H1 (cell line): Measurements from ENCODE around the gene GOLGA6B. TPM values are rescaled to one million over a fixed set of nuclear protein-coding genes. Genes with fewer than 3 reads are reported as not detected.

Experiments used
- CTCF ChIA-PET: fragments of 300-600 bp; sonication (Branson Sonifier 250); formaldehyde crosslinking; loops from one replicate; lab custom pipeline; 2021; ENCODE audit not compliant: partially characterized antibody; lab: Charles Lee
- POLR2A ChIA-PET: fragments of 300-600 bp; sonication (Branson Sonifier 250); formaldehyde crosslinking; loops from one replicate; lab custom pipeline; 2021; ENCODE audit warnings: inconsistent platforms; ENCODE audit not compliant: partially characterized antibody; lab: Charles Lee
- DNase-seq, 2 experiments: peaks; one replicate each; pipeline versions ENCODE4 v3.0.0 to v3.0.0-alpha.2; 2010 to 2022; ENCODE audit warnings: low spot score in 2 of 2, low read depth in 1 of 2, mixed read lengths in 1 of 2
- FAIRE-seq: peaks from 2 replicates; lab custom pipeline; 2011; peaks lifted over from hg19 to GRCh38; lab: Jason Lieb, UNC
- H2AFZ ChIP-seq: 2 replicates; pipeline ENCODE4 v1.8.1; 2012; ENCODE audit warnings: low read length, inconsistent platforms
- H2AK5ac ChIP-seq: 2 replicates; pipeline ENCODE4 v1.6.1; 2013; ENCODE audit warnings: low read depth, low read length
- H2BK120ac ChIP-seq: replicated peaks from 2 replicates; pipeline ENCODE3; 2013; ENCODE audit warnings: low read depth, low read length, inconsistent platforms
- H2BK12ac ChIP-seq: 2 replicates; pipeline ENCODE4 v1.6.1; 2013; ENCODE audit warnings: low read depth, low read length
- H2BK15ac ChIP-seq: 2 replicates; pipeline ENCODE4 v1.6.1; 2013; ENCODE audit warnings: low read length
- H2BK20ac ChIP-seq: 2 replicates; pipeline ENCODE4 v1.6.1; 2013; ENCODE audit warnings: low read length
- H2BK5ac ChIP-seq: 2 replicates; pipeline ENCODE4 v1.6.1; 2013; ENCODE audit warnings: low read depth, low read length
- H3K14ac ChIP-seq: 2 replicates; pipeline ENCODE4 v1.6.1; 2013; ENCODE audit warnings: inconsistent platforms; ENCODE audit not compliant: insufficient read length
- H3K18ac ChIP-seq: 2 replicates; pipeline ENCODE4 v1.6.1; 2013; ENCODE audit warnings: low read length; ENCODE audit errors: extremely low read depth
- H3K23ac ChIP-seq: 2 replicates; pipeline ENCODE4 v1.6.1; 2013; ENCODE audit warnings: inconsistent platforms; ENCODE audit not compliant: insufficient read length
- H3K23me2 ChIP-seq: 2 replicates; pipeline ENCODE4 v1.6.1; 2013; ENCODE audit warnings: low read depth, low read length
- H3K27ac ChIP-seq: 2 replicates; pipeline ENCODE4 v1.6.1; 2011; ENCODE audit warnings: low read depth, low read length, inconsistent platforms
- H3K27me3 ChIP-seq, 4 experiments: replicated peaks in 1 of 4; 1 replicate in 1 of 4; 2 replicates in 3 of 4; pipeline versions ENCODE4 v1.6.1 to v1.8.1; 2011 to 2013; ENCODE audit warnings: low read length in 3 of 4, mild to moderate bottlenecking in 3 of 4, inconsistent platforms in 2 of 4, mixed read lengths in 2 of 4, moderate library complexity in 1 of 4; ENCODE audit not compliant: control insufficient read depth in 3 of 4, insufficient read depth in 3 of 4; ENCODE audit errors: extremely low read depth in 1 of 4
- H3K36me3 ChIP-seq, 4 experiments: 2 replicates each; pipeline versions ENCODE4 v1.6.1 to v1.8.1; 2011 to 2013; ENCODE audit warnings: mild to moderate bottlenecking in 4 of 4, low read length in 3 of 4, moderate library complexity in 2 of 4, control low read depth in 1 of 4, inconsistent platforms in 1 of 4; ENCODE audit not compliant: insufficient read depth in 4 of 4, control insufficient read depth in 2 of 4
- H3K4ac ChIP-seq: replicated peaks from 2 replicates; pipeline ENCODE3; 2013; ENCODE audit warnings: low read length, low read depth, mixed read lengths, inconsistent platforms; ENCODE audit not compliant: insufficient read length
- H3K4me1 ChIP-seq, 4 experiments: replicated peaks in 1 of 4; 1 replicate in 1 of 4; 2 replicates in 3 of 4; pipeline versions ENCODE4 v1.6.1 to v1.8.1; 2011 to 2013; ENCODE audit warnings: low read length in 3 of 4, inconsistent platforms in 2 of 4, mixed read lengths in 1 of 4; ENCODE audit not compliant: insufficient read depth in 4 of 4, control insufficient read depth in 3 of 4
- H3K4me2 ChIP-seq, 2 experiments: 2 replicates each; pipeline versions ENCODE4 v1.6.1 to v1.8.1; 2011 to 2013; ENCODE audit warnings: low read depth in 2 of 2, low read length in 2 of 2, control low read depth in 1 of 2, inconsistent platforms in 1 of 2, mild to moderate bottlenecking in 1 of 2; ENCODE audit not compliant: insufficient read depth in 1 of 2
- H3K4me3 ChIP-seq, 4 experiments: fragments of 200-600, 300-600 bp in 1 of 4; sonication (generic), shearing (Covaris generic), sonication (Bioruptor Twin) in 1 of 4; 2 replicates each; pipeline versions ENCODE4 v1.5.1 to v1.8.1; 2011 to 2016; ENCODE audit warnings: low read length in 4 of 4, low read depth in 3 of 4, control low read depth in 2 of 4, inconsistent platforms in 2 of 4, mild to moderate bottlenecking in 2 of 4, mixed read lengths in 1 of 4, moderate library complexity in 1 of 4; ENCODE audit not compliant: insufficient read depth in 2 of 4; ENCODE audit errors: extremely low read depth in 1 of 4
- H3K56ac ChIP-seq: replicated peaks from 2 replicates; pipeline ENCODE3; 2013; ENCODE audit warnings: low read depth, mild to moderate bottlenecking, mixed read lengths, low read length, inconsistent platforms; ENCODE audit not compliant: insufficient read length
- H3K79me1 ChIP-seq: 2 replicates; pipeline ENCODE4 v1.6.1; 2013; ENCODE audit warnings: low read depth, low read length, control low read depth
- H3K79me2 ChIP-seq, 2 experiments: 2 replicates each; pipeline versions ENCODE4 v1.6.1 to v1.8.1; 2012 to 2013; ENCODE audit warnings: low read length in 2 of 2, mild to moderate bottlenecking in 2 of 2, inconsistent platforms in 1 of 2; ENCODE audit not compliant: insufficient read depth in 2 of 2, control insufficient read depth in 1 of 2
- H3K9ac ChIP-seq, 4 experiments: replicated peaks in 1 of 4; 1 replicate in 1 of 4; 2 replicates in 3 of 4; pipeline versions ENCODE4 v1.6.1 to v1.8.1; 2011 to 2013; ENCODE audit warnings: low read depth in 3 of 4, low read length in 3 of 4, control low read depth in 2 of 4, mild to moderate bottlenecking in 2 of 4, moderate library complexity in 2 of 4, inconsistent platforms in 1 of 4; ENCODE audit errors: extremely low read depth in 1 of 4
- H3K9me3 ChIP-seq, 2 experiments: 2 replicates each; pipeline versions ENCODE4 v1.6.1 to v1.8.1; 2012 to 2013; ENCODE audit warnings: mild to moderate bottlenecking in 2 of 2, moderate library complexity in 2 of 2, control low read depth in 1 of 2, inconsistent platforms in 1 of 2, low read depth in 1 of 2, low read length in 1 of 2, mixed read lengths in 1 of 2; ENCODE audit not compliant: insufficient read depth in 2 of 2
- H4K20me1 ChIP-seq, 2 experiments: replicated peaks in 1 of 2; 2 replicates each; pipeline versions ENCODE3 to v1.8.1; 2011 to 2013; ENCODE audit warnings: inconsistent platforms in 2 of 2, low read length in 2 of 2, mild to moderate bottlenecking in 1 of 2; ENCODE audit not compliant: insufficient read depth in 2 of 2, control insufficient read depth in 1 of 2
- H4K5ac ChIP-seq: 2 replicates; pipeline ENCODE4 v1.6.1; 2013; ENCODE audit warnings: low read length, low read depth, mixed read lengths, inconsistent platforms; ENCODE audit not compliant: insufficient read length
- H4K8ac ChIP-seq: 2 replicates; pipeline ENCODE4 v1.8.0; 2013; ENCODE audit warnings: mild to moderate bottlenecking, moderate library complexity, low read length, inconsistent platforms; ENCODE audit not compliant: insufficient read depth; ENCODE audit errors: extremely low read depth
- H4K91ac ChIP-seq: replicated peaks from 2 replicates; pipeline ENCODE3; 2013; ENCODE audit warnings: low read length, mixed read lengths, inconsistent platforms; ENCODE audit not compliant: insufficient read length
- BRCA1 ChIP-seq: IDR thresholded peaks from 2 replicates; pipeline ENCODE4 v1.6.1; 2012; ENCODE audit warnings: low read depth, low read length, improper control_type of control experiment
- EP300 ChIP-seq, 2 experiments: IDR thresholded peaks; 1 replicate in 1 of 2; 2 replicates in 1 of 2; pipeline ENCODE4 v1.6.1; 2011 to 2012; ENCODE audit warnings: low read depth in 2 of 2, low read length in 2 of 2, mild to moderate bottlenecking in 2 of 2, borderline replicate concordance in 1 of 2, inconsistent platforms in 1 of 2, moderate library complexity in 1 of 2
- FOSL1 ChIP-seq: IDR thresholded peaks from 2 replicates; pipeline ENCODE4 v1.6.1; 2011; ENCODE audit warnings: mild to moderate bottlenecking, low read depth, low read length, moderate library complexity; ENCODE audit not compliant: insufficient read depth
- SUZ12 ChIP-seq: fragments of 200-600 bp; sonication (generic); IDR thresholded peaks from 2 replicates; pipeline ENCODE4 v1.6.1; 2012; ENCODE audit warnings: mild to moderate bottlenecking, inconsistent platforms, low read length, moderate library complexity, mixed read lengths
- WGBS, 2 experiments: shearing (Covaris generic) in 1 of 2; methylation state at CpG; one replicate each; pipeline versions ENCODE4 v1.1.6 to v1.1.7; 2013 to 2015; ENCODE audit warnings: low lambda C conversion rate in 2 of 2, mixed read lengths in 2 of 2, inconsistent platforms in 1 of 2, low coverage in 1 of 2, missing lambda C conversion rate in 1 of 2; ENCODE audit not compliant: insufficient replicate concordance in 2 of 2, insufficient coverage in 1 of 2, insufficient read length in 1 of 2; ENCODE audit errors: extremely low coverage in 1 of 2, missing lambda C conversion rate in 1 of 2; 5-methylcytosine and 5-hydroxymethylcytosine counted together
- polyA plus RNA-seq, 7 experiments: library from polyadenylated mRNA; depleted of rRNA in 3 of 7; stranded (reverse) in 5 of 7; unstranded in 2 of 7; fragments of >200 nt in 5 of 7; fragments of 200-250 nt in 2 of 7; gene quantifications; 1 replicate in 5 of 7; 2 replicates in 1 of 7; 4 replicates in 1 of 7; pipeline versions ENCODE4 v1.2.1 to v1.2.3, GENCODE V29; 2011 to 2013; ENCODE audit warnings: missing spikeins in 2 of 7, mixed read lengths in 2 of 7
- total RNA-seq: library from RNA; stranded (reverse); fragmentation: NEBNext Ultra II Directional; extraction: Animal tissue kit (Norgen Biotek cat#: 25700); gene quantifications from 2 replicates; pipeline ENCODE4 v1.2.1, GENCODE V29; 2021

The GOLGA6B gene
- total and polyA plus RNA-seq, 2 of the 8 experiments (the other 6 are each of a cell fraction or from before 2014, with no cell fraction given) = 0.09 TPM; not detected in 1

GRCh38 chr15:72671525-72671924 lies 17.0 kb downstream of the GOLGA6B start:
- no peaks in the 10 kb centered on the region for H3K79me2 ChIP-seq
- H4K91ac ChIP-seq = no peak overlapping the region
- peak overlapping the region in 3 of 4 experiments; percentile 5 to 46 (median 7); a peak in 3 of 8 replicates for H3K4me3 ChIP-seq
- H3K9ac ChIP-seq = no peak overlapping the region
- H3K23me2 ChIP-seq = no peaks in the 10 kb centered on the region
- H4K20me1 ChIP-seq = no peaks in the 10 kb centered on the region
- H2BK12ac ChIP-seq = no peak overlapping the region
- TF ChIP-seq FOSL1 (no peak), BRCA1 (no peak), EP300 (IDR thresholded peaks at IDR 0.05; ENCODE audit: borderline replicate concordance in 1 of 2, low read depth in 2 of 2, low read length in 2 of 2) (no peak), SUZ12 (no peak)
- TF ChIP-seq, all 59 proteins: peak for 0
- H3K27me3 ChIP-seq = no peaks in the 10 kb centered on the region
- no peak overlapping the region for H3K23ac ChIP-seq
- no peaks in the 10 kb centered on the region for H3K79me1 ChIP-seq
- no peaks in the 10 kb centered on the region for H3K9me3 ChIP-seq
- peak overlapping the region; percentile 38 to 69 for H3K4me2 ChIP-seq
- H2BK5ac ChIP-seq = no peak overlapping the region
- POLR2A ChIA-PET = interaction anchor here (1.4 kb wide), 1 partner anchor 12 kb away, joined by 3 read pairs; no protein-coding TSS in a partner anchor
- H2AFZ ChIP-seq = peak overlapping the region; percentile 15; the same call in 1 of the 2 replicates
- no peak overlapping the region for H3K56ac ChIP-seq
- no peak overlapping the region for H4K5ac ChIP-seq
- no peak for DNase-seq
- H3K36me3 ChIP-seq = no peaks in the 10 kb centered on the region
- WGBS, 2 experiments = 18% methylated on average over 3 of the region's 3 CpGs; no CpG with 5 or more reads in 1 of the 2 experiments
- no peak overlapping the region for H3K4ac ChIP-seq
- H3K18ac ChIP-seq = no peak overlapping the region
- no peak overlapping the region for H2BK20ac ChIP-seq
- no peak for FAIRE-seq
- CTCF ChIA-PET = interaction anchor here (0.6 to 2.1 kb wide), 18 partner anchors 9 to 351 kb away, joined by 3 to 19 read pairs (median 4); partner anchors contain the start of genes BBS4 and HIGD2B
- no peak overlapping the region for H2AK5ac ChIP-seq
- no peak overlapping the region for H3K14ac ChIP-seq
- H2BK120ac ChIP-seq = no peak overlapping the region
- peaks cover 0 to 7% (median 4%) of the 10 kb centered on the region in 4 experiments; a peak in 6 of 7 replicates for H3K4me1 ChIP-seq
- no peak overlapping the region for H4K8ac ChIP-seq
- no peak overlapping the region for H2BK15ac ChIP-seq
- H3K27ac ChIP-seq = no peak overlapping the region
